Tibial artery (tissue), 4 donors: Measurements from ENCODE around the gene SALL4.

Source experiments
- DNase-seq, 2 donors: peaks; one replicate each; pipeline ENCODE4 v3.0.0-alpha.2; 2019
- H3K27ac ChIP-seq, 2 donors: fragments of 200-600 bp; sonication (generic) in 1 of 2; 1 replicate in 1 of 2; 2 replicates in 1 of 2; pipeline ENCODE4 v1.5.1; 2018 to 2019; ENCODE audit warnings: mild to moderate bottlenecking in 1 of 2
- H3K27me3 ChIP-seq, 2 donors: fragments of 200-600 bp; sonication (generic) in 1 of 2; one replicate each; pipeline versions ENCODE4 v1.5.1 to v1.6.0; 2016 to 2019
- H3K36me3 ChIP-seq, 3 donors: fragments of 200-600 bp; sonication (generic) in 2 of 3; one replicate each; pipeline ENCODE4 v1.5.1; 2016 to 2019; ENCODE audit warnings: mild to moderate bottlenecking in 2 of 3
- H3K4me1 ChIP-seq, 4 donors: fragments of 200-600 bp; sonication (generic) in 2 of 4; 1 replicate in 3 of 4; 2 replicates in 1 of 4; pipeline ENCODE4 v1.5.1; 2016 to 2019
- H3K4me3 ChIP-seq, 2 donors: fragments of 200-600 bp; sonication (generic) in 1 of 2; 1 replicate in 1 of 2; 2 replicates in 1 of 2; pipeline ENCODE4 v1.5.1; 2018 to 2019; ENCODE audit warnings: mild to moderate bottlenecking in 2 of 2
- H3K9me3 ChIP-seq, 3 donors: fragments of 200-600 bp; sonication (generic) in 1 of 3; one replicate each; pipeline ENCODE4 v1.5.1; 2016 to 2019
- CTCF ChIP-seq, 2 experiments: fragments of 200-600 bp in 1 of 2; fragments of 450-650 bp in 1 of 2; IDR thresholded peaks; one replicate each; pipeline ENCODE4 v1.5.1; 2017 to 2019; ENCODE audit warnings: antibody characterized with exemption in 2 of 2, mild to moderate bottlenecking in 1 of 2, moderate library complexity in 1 of 2
- intact Hi-C: fragments of 100-400 bp; cut with DNase I; formaldehyde crosslinking; loops from one replicate; pipeline ENCODE4 v1.15.0; 2023; ENCODE audit warnings: low total_unique reads

SALL4 gene

GRCh38 chr20:51802170-51802751 lies at the start of gene SALL4:
Gene SALL4 (minus strand): TSS chr20:51802521. CDS start chr20:51802408, 113 bp downstream.
- intact Hi-C loops, result no loop called here
- Histone ChIP-seq H3K27me3 (peaks cover 3 to 53% of the 10 kb centered on the region in 2 donors), H3K36me3 (no peaks in the 10 kb centered on the region), H3K4me1 (peaks cover 0 to 24% (median 18%) of the 10 kb centered on the region in 4 donors), H3K4me3 (peak within 1 kb of the TSS; percentile 7 to 28), H3K9me3 (no peaks in the 10 kb centered on the region), H3K27ac (no peak within 1 kb of the TSS)
- TF ChIP-seq CTCF (IDR thresholded peaks at IDR 0.05), result no peak
- DNase-seq, result no peak

- intact Hi-C loops, result no loop called here
- no peak for DNase-seq
- Histone ChIP-seq H3K27me3 (peaks cover 0 to 2% of the 10 kb centered on the region in 2 donors), H3K9me3 (no peaks in the 10 kb centered on the region), H3K27ac (no peak overlapping the region), H3K36me3 (no peaks in the 10 kb centered on the region), H3K4me1 (no peaks in the 10 kb centered on the region), H3K4me3 (no peak overlapping the region)
- no peak for TF ChIP-seq CTCF (IDR thresholded peaks at IDR 0.05)
Observed at GRCh38 chr20:51848346-51848745, 46.0 kb upstream of the SALL4 start.

GRCh38 chr20:51840865-51841264 lies 38.5 kb upstream of the SALL4 start:
- Histone ChIP-seq H3K36me3 (no peaks in the 10 kb centered on the region), H3K27ac (no peak overlapping the region), H3K4me3 (no peak overlapping the region), H3K27me3 (peaks cover 0 to 5% of the 10 kb centered on the region in 2 donors), H3K9me3 (no peaks in the 10 kb centered on the region), H3K4me1 (no peaks in the 10 kb centered on the region)
- no peak for TF ChIP-seq CTCF (IDR thresholded peaks at IDR 0.05)
- no peak for DNase-seq
- intact Hi-C loops, result no loop called here

GRCh38 chr20:51837876-51838420 lies 35.6 kb upstream of the SALL4 start:
- no peak for TF ChIP-seq CTCF (IDR thresholded peaks at IDR 0.05)
- intact Hi-C loops, result no loop called here
- H3K27ac ChIP-seq, result no peak overlapping the region
- H3K9me3 ChIP-seq, result no peaks in the 10 kb centered on the region
- H3K36me3 ChIP-seq, result no peaks in the 10 kb centered on the region
- H3K4me3 ChIP-seq, result no peak overlapping the region
- DNase-seq, result no peak
- H3K4me1 ChIP-seq, result no peaks in the 10 kb centered on the region
- no peaks in the 10 kb centered on the region for H3K27me3 ChIP-seq

- no peak for DNase-seq
- intact Hi-C loops, result no loop called here
- H3K27ac ChIP-seq, result no peak overlapping the region
Observed at GRCh38 chr20:51837436-51837835, 35.1 kb upstream of the SALL4 start.

More at GRCh38 chr20:51837436-51837835, 35.1 kb upstream of the SALL4 start:
- no peaks in the 10 kb centered on the region for H3K27me3 ChIP-seq
- no peaks in the 10 kb centered on the region for H3K9me3 ChIP-seq
- no peak overlapping the region for H3K4me3 ChIP-seq
- H3K4me1 ChIP-seq, result no peaks in the 10 kb centered on the region
- TF ChIP-seq CTCF (IDR thresholded peaks at IDR 0.05), result no peak
- H3K36me3 ChIP-seq, result no peaks in the 10 kb centered on the region
